ENCODE data around the gene UBA3.

Gene UBA3

GRCh38 chr3:69084326-69085167, 4.4 kb upstream of the UBA3 start, which contains the start of gene ARL6IP5:
ARL6IP5 (plus strand) TSS chr3:69084937; CDS start chr3:69085048, 111 bp downstream.
- peak; percentile 85 for FAIRE-seq

DNA sequence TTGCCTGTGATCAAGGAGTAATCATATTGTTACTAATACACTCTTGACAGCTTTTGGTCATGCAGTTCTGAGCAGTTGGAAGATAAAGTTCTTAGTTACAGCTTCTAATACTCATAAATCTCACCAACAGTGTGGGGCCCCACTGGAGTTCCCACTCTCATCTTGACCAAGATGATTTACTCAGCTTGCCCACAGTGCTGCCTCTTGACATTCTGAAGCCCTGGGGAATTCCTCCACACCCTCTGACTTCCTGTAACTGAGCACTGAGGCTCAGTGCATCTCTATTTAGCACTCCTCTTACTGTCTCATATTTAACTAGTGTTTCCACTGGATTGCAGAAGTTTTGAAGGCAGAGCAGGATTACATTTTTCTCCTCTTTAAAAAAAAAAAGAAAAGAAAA, 2.6 kb upstream of the UBA3 start:
- FAIRE-seq (peak; percentile 69), DNase-seq (ENCODE audit: insufficient read length, low spot score) (no peak)

More at GRCh38 chr3:69084326-69085167, 4.4 kb upstream of the UBA3 start, which contains the start of gene ARL6IP5:
- TF ChIP-seq POLR2A (IDR thresholded peaks at IDR 0.05; ENCODE audit: low read depth, low read length) (0 out of 2 replicates have a peak, but pooled peaks have one; percentile 47), SPI1 (IDR thresholded peaks at IDR 0.05; ENCODE audit: low read depth, low read length) (peak; percentile 49), POU2F2 (IDR thresholded peaks at IDR 0.05; ENCODE audit: low read depth, low read length) (peak; percentile 77; the same call in 1 of the 2 replicates), POLR2AphosphoS5 (IDR thresholded peaks at IDR 0.05; ENCODE audit: low read depth, low read length) (0 out of 2 replicates have a peak, but pooled peaks have one; percentile 36), PAX5 (IDR thresholded peaks at IDR 0.05; ENCODE audit: insufficient read depth, low read length, severe bottlenecking) (no peak), TAF1 (IDR thresholded peaks at IDR 0.05; ENCODE audit: low read depth, low read length) (peak; percentile 58; the same call in 1 of the 2 replicates)
- DNase-seq (ENCODE audit: insufficient read length, low spot score), result no peak

GRCh38 chr3:69082361-69082760, 2.2 kb upstream of the UBA3 start:
- DNase-seq (ENCODE audit: insufficient read length, low spot score) (no peak), FAIRE-seq (no peak)
- TF ChIP-seq SPI1 (IDR thresholded peaks at IDR 0.05; ENCODE audit: low read depth, low read length), result no peak
- TF ChIP-seq POU2F2 (IDR thresholded peaks at IDR 0.05; ENCODE audit: low read depth, low read length), result no peak
- no peak for TF ChIP-seq PAX5 (IDR thresholded peaks at IDR 0.05; ENCODE audit: insufficient read depth, low read length, severe bottlenecking)
- no peak for TF ChIP-seq POLR2AphosphoS5 (IDR thresholded peaks at IDR 0.05; ENCODE audit: low read depth, low read length)
- no peak for TF ChIP-seq TAF1 (IDR thresholded peaks at IDR 0.05; ENCODE audit: low read depth, low read length)
- TF ChIP-seq POLR2A (IDR thresholded peaks at IDR 0.05; ENCODE audit: low read depth, low read length), result no peak

More for the DNA sequence above, 2.6 kb upstream of the UBA3 start:
- peak; percentile 54 for TF ChIP-seq SPI1 (IDR thresholded peaks at IDR 0.05; ENCODE audit: low read depth, low read length)
- TF ChIP-seq POU2F2 (IDR thresholded peaks at IDR 0.05; ENCODE audit: low read depth, low read length), result peak; percentile 60; the same call in 1 of the 2 replicates
- TF ChIP-seq PAX5 (IDR thresholded peaks at IDR 0.05; ENCODE audit: insufficient read depth, low read length, severe bottlenecking), result no peak
- peak; percentile 29; the same call in 1 of the 2 replicates for TF ChIP-seq TAF1 (IDR thresholded peaks at IDR 0.05; ENCODE audit: low read depth, low read length)
- peak; percentile 34; the same call in 1 of the 2 replicates for TF ChIP-seq POLR2A (IDR thresholded peaks at IDR 0.05; ENCODE audit: low read depth, low read length)
- TF ChIP-seq POLR2AphosphoS5 (IDR thresholded peaks at IDR 0.05; ENCODE audit: low read depth, low read length), result peak; percentile 60; the same call in 1 of the 2 replicates

DNA sequence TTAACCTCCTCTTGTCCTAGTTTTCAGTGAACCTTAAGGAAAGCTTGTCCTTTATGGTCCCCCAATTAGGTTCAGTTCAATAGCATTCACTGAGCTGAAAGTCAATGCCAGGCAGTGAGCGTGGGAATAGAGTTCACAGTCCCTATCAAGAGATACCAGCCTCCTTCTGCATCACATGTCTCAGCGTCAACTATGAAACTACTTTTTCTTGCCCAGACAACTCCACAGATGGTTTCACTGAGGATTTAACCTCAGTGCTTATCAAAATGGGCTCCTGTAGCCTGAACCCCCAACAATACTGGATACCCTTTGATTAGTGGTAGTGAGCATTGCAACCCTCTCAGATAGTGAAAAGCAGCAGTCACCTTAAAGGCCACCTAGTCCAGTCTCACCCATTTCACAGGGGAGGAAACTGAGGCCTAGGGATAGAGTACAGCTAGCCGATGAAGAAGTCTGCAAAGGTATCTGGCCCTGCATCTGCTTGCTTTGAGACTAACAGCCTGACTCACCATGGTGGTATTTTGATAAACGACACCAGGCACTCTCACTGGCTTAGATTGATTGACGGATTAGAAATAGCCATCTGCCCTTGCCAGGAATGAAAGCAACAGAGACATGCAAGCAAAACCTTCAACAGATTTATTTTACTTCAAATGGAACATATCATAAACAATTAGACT, 1.6 kb upstream of the UBA3 start:
- no peak for DNase-seq (ENCODE audit: insufficient read length, low spot score)
- peak; percentile 77 for FAIRE-seq
- no peak for TF ChIP-seq TAF1 (IDR thresholded peaks at IDR 0.05; ENCODE audit: low read depth, low read length)
- TF ChIP-seq POLR2AphosphoS5 (IDR thresholded peaks at IDR 0.05; ENCODE audit: low read depth, low read length), result no peak
- TF ChIP-seq POU2F2 (IDR thresholded peaks at IDR 0.05; ENCODE audit: low read depth, low read length), result no peak
- no peak for TF ChIP-seq PAX5 (IDR thresholded peaks at IDR 0.05; ENCODE audit: insufficient read depth, low read length, severe bottlenecking)
- TF ChIP-seq SPI1 (IDR thresholded peaks at IDR 0.05; ENCODE audit: low read depth, low read length), result no peak

DNA sequence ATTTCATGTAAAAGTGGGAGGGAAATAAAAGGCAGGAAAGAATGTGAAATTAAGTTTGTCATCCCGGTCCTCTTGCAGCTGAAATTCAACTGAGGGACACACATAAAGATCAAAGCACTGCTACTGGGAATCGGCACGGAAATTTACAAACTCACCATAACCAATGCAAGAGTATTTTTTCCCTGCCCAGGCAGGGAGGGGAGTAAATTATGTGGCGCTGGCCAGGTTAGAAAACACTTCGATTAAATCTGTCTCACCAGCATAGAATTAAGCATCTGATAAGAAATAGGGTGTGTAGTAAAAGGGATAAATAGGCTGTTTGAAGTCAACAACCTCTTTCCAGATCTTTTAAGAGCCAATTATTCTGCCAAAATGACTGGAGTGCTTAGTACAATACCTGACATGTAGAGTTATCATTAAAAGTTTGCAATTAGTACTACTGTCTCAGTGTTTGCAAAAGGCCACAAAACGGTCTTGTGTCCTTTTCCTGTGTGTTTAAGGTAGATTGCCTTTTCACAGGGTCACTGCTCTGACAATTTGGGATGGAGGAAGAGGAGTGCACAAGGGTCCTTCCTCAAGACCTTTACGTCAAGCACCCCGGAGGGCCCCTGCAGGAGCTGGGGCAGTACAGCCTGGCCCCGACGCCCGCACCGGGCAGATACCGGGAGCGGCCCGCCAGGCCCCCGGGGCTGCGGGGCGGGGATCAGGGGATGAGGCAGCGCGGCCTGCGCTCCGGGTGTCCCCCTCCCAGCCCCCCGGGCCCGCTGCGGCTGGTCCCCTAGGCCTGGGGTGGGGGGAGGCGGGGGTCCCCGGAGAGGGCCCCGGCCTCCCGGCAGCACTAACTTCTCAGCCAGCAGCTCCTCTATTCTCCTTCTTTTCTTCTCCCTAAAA, 651 bp downstream of the UBA3 start:
- DNase-seq (ENCODE audit: insufficient read length, low spot score), result no peak

GRCh38 chr3:69072928-69073327, 7.2 kb downstream of the UBA3 start:
- no peak for FAIRE-seq
- DNase-seq (ENCODE audit: insufficient read length, low spot score), result no peak
- TF ChIP-seq POLR2AphosphoS5 (IDR thresholded peaks at IDR 0.05; ENCODE audit: low read depth, low read length) (no peak), POU2F2 (IDR thresholded peaks at IDR 0.05; ENCODE audit: low read depth, low read length) (no peak), TAF1 (IDR thresholded peaks at IDR 0.05; ENCODE audit: low read depth, low read length) (no peak), PAX5 (IDR thresholded peaks at IDR 0.05; ENCODE audit: insufficient read depth, low read length, severe bottlenecking) (no peak)

More for the DNA sequence above, 651 bp downstream of the UBA3 start:
- FAIRE-seq, result peak; percentile 13
- TF ChIP-seq POLR2A (IDR thresholded peaks at IDR 0.05; ENCODE audit: low read depth, low read length), result 0 out of 2 replicates have a peak, but pooled peaks have one; percentile 29
- TF ChIP-seq SPI1 (IDR thresholded peaks at IDR 0.05; ENCODE audit: low read depth, low read length), result no peak
- TF ChIP-seq POLR2AphosphoS5 (IDR thresholded peaks at IDR 0.05; ENCODE audit: low read depth, low read length), result 0 out of 2 replicates have a peak, but pooled peaks have one; percentile 38

GRCh38 chr3:69066121-69066520, 14.0 kb downstream of the UBA3 start:
- no peak for TF ChIP-seq PAX5 (IDR thresholded peaks at IDR 0.05; ENCODE audit: insufficient read depth, low read length, severe bottlenecking)
- TF ChIP-seq POU2F2 (IDR thresholded peaks at IDR 0.05; ENCODE audit: low read depth, low read length), result no peak
- FAIRE-seq, result no peak
- DNase-seq (ENCODE audit: insufficient read length, low spot score), result no peak

DNA sequence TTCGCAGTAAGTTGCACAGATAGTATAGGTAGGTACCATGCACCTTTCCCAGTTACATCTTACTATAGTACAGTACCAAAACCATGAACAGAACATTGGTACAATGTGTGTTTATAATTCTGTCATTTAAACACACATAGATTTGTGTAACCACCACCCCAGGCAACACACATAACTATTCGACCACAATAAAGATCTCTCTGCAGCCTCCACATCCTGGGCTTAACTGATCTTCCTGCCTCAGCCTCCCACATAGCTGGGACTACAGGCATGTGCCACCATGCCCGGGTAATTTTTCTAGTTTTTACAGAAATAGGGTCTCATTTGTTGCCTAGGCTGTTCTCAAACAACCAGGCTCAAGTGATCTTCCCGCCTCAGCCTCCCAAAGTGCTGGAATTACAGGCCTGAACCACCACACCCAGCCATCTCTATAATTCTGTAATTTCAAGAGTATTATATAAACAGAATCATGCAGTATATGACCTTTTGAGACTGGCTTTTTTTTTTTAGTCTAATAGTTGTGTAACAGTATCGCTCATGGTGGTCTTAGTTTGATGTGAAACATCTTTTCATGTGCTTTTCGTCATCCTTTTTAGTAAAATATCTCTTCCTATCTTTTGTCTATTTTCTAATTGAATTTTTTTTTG, 14.7 kb downstream of the UBA3 start:
- FAIRE-seq (peak; percentile 58), DNase-seq (ENCODE audit: insufficient read length, low spot score) (no peak)
- no peak for TF ChIP-seq PAX5 (IDR thresholded peaks at IDR 0.05; ENCODE audit: insufficient read depth, low read length, severe bottlenecking)
- no peak for TF ChIP-seq SPI1 (IDR thresholded peaks at IDR 0.05; ENCODE audit: low read depth, low read length)
- no peak for TF ChIP-seq TAF1 (IDR thresholded peaks at IDR 0.05; ENCODE audit: low read depth, low read length)
- TF ChIP-seq POLR2A (IDR thresholded peaks at IDR 0.05; ENCODE audit: low read depth, low read length), result no peak
